Measurements from ENCODE around the gene UPK1A. TPM values are rescaled to one million over a fixed set of nuclear protein-coding genes. Genes with fewer than 3 reads are reported as not detected.
A peak's percentile ranks its signal among the peaks of the same experiment; 100 is the strongest.

The UPK1A gene
- total and polyA plus RNA-seq, 4 donors, result 0.03 TPM; not detected in 3

- no peak for DNase-seq
- Histone ChIP-seq H3K27ac (ENCODE audit: low read depth in 1 of 2, low read length in 1 of 2) (no peak overlapping the region), H3K9me3 (ENCODE audit: control insufficient read depth in 4 of 4, insufficient read depth in 3 of 4, low read length in 3 of 4) (no peaks in the 10 kb centered on the region), H3K9ac (ENCODE audit: insufficient read depth in 1 of 2, low read length in 2 of 2) (no peak overlapping the region), H3K27me3 (ENCODE audit: control insufficient read depth in 3 of 3, insufficient read depth in 3 of 3, low read length in 2 of 3) (no peaks in the 10 kb centered on the region), H3K36me3 (ENCODE audit: control insufficient read depth in 4 of 4, insufficient read depth in 4 of 4, low read length in 4 of 4) (peaks cover 0 to 8% (median 4%) of the 10 kb centered on the region in 4 donors), H3K4me3 (no peak overlapping the region), H3K4me1 (ENCODE audit: control insufficient read depth in 5 of 5, insufficient read depth in 5 of 5, low read length in 5 of 5) (peaks cover 0 to 31% (median 6%) of the 10 kb centered on the region in 5 donors)
- TF ChIP-seq CTCF (IDR thresholded peaks at IDR 0.05; ENCODE audit: control extremely low read depth, extremely low read depth), result no peak
- WGBS, 2 donors, result 79 to 86% methylated on average over 10 of the region's 10 CpGs
- no peak for ATAC-seq (ENCODE audit: insufficient read depth, low FRiP score)
These were observed 24.0 kb upstream of the UPK1A start for GRCh38 chr19:35642312-35642711.

GRCh38 chr19:35642798-35643254 lies 23.5 kb upstream of the UPK1A start:
- Histone ChIP-seq H3K9ac (ENCODE audit: insufficient read depth in 1 of 2, low read length in 2 of 2) (no peak overlapping the region), H3K27ac (ENCODE audit: low read depth in 1 of 2, low read length in 1 of 2) (peak overlapping the region in 1 of 2 donors; percentile 79), H3K36me3 (ENCODE audit: control insufficient read depth in 4 of 4, insufficient read depth in 4 of 4, low read length in 4 of 4) (peaks cover 0 to 3% (median 1%) of the 10 kb centered on the region in 4 donors), H3K4me1 (ENCODE audit: control insufficient read depth in 5 of 5, insufficient read depth in 5 of 5, low read length in 5 of 5) (peaks cover 2 to 31% (median 6%) of the 10 kb centered on the region in 5 donors), H3K4me3 (peak overlapping the region; percentile 49), H3K27me3 (ENCODE audit: control insufficient read depth in 3 of 3, insufficient read depth in 3 of 3, low read length in 2 of 3) (no peaks in the 10 kb centered on the region), H3K9me3 (ENCODE audit: control insufficient read depth in 4 of 4, insufficient read depth in 3 of 4, low read length in 3 of 4) (no peaks in the 10 kb centered on the region)
- no peak for ATAC-seq (ENCODE audit: insufficient read depth, low FRiP score)
- no peak for TF ChIP-seq CTCF (IDR thresholded peaks at IDR 0.05; ENCODE audit: control extremely low read depth, extremely low read depth)
- WGBS, 2 donors, result 42 to 46% methylated on average over 15 of the region's 15 CpGs
- DNase-seq, result no peak

GRCh38 chr19:35643255-35644205 lies 22.8 kb upstream of the UPK1A start:
- Histone ChIP-seq H3K27ac (ENCODE audit: low read depth in 1 of 2, low read length in 1 of 2) (peak overlapping the region; percentile 63 to 85), H3K4me3 (peak overlapping the region; percentile 49), H3K9me3 (ENCODE audit: control insufficient read depth in 4 of 4, insufficient read depth in 3 of 4, low read length in 3 of 4) (no peaks in the 10 kb centered on the region), H3K27me3 (ENCODE audit: control insufficient read depth in 3 of 3, insufficient read depth in 3 of 3, low read length in 2 of 3) (no peaks in the 10 kb centered on the region), H3K4me1 (ENCODE audit: control insufficient read depth in 5 of 5, insufficient read depth in 5 of 5, low read length in 5 of 5) (peaks cover 2 to 31% (median 6%) of the 10 kb centered on the region in 5 donors), H3K9ac (ENCODE audit: insufficient read depth in 1 of 2, low read length in 2 of 2) (peak overlapping the region in 1 of 2 donors; percentile 38), H3K36me3 (ENCODE audit: control insufficient read depth in 4 of 4, insufficient read depth in 4 of 4, low read length in 4 of 4) (peaks cover 0 to 2% (median 0%) of the 10 kb centered on the region in 4 donors)
- TF ChIP-seq CTCF (IDR thresholded peaks at IDR 0.05; ENCODE audit: control extremely low read depth, extremely low read depth), result no peak
- ATAC-seq (ENCODE audit: insufficient read depth, low FRiP score), result peak; percentile 69
- 0 to 1% methylated on average over 68 to 69 of the region's 69 CpGs for WGBS, 2 donors
- peak; percentile 89 to 93 (median 90) for DNase-seq

Data from lung (tissue), 12 donors.